ENCODE data around the gene GARS1. TPM values are rescaled to one million over a fixed set of nuclear protein-coding genes. Genes with fewer than 3 reads are reported as not detected.

The GARS1 gene
- total RNA-seq, 1 donor from 2014 or later, result 42.3 TPM

- TF ChIP-seq, protein P1, sequence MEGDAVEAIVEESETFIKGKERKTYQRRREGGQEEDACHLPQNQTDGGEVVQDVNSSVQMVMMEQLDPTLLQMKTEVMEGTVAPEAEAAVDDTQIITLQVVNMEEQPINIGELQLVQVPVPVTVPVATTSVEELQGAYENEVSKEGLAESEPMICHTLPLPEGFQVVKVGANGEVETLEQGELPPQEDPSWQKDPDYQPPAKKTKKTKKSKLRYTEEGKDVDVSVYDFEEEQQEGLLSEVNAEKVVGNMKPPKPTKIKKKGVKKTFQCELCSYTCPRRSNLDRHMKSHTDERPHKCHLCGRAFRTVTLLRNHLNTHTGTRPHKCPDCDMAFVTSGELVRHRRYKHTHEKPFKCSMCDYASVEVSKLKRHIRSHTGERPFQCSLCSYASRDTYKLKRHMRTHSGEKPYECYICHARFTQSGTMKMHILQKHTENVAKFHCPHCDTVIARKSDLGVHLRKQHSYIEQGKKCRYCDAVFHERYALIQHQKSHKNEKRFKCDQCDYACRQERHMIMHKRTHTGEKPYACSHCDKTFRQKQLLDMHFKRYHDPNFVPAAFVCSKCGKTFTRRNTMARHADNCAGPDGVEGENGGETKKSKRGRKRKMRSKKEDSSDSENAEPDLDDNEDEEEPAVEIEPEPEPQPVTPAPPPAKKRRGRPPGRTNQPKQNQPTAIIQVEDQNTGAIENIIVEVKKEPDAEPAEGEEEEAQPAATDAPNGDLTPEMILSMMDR (IDR thresholded peaks at IDR 0.05; ENCODE audit: borderline replicate concordance), result no peak
- no peak overlapping the region for H3K4me3 ChIP-seq
- no peak overlapping the region for H3K27ac ChIP-seq (replicated peaks)
- no peaks in the 10 kb centered on the region for H3K9me3 ChIP-seq (replicated peaks)
- no peaks in the 10 kb centered on the region for H3K36me3 ChIP-seq
- no peaks in the 10 kb centered on the region for H3K4me1 ChIP-seq
- H3K27me3 ChIP-seq (ENCODE audit: low read depth), result peaks cover 53% of the 10 kb centered on the region
- DNase-seq, result no peak
- intact Hi-C loops (cut with micrococcal nuclease), result no loop called here
Measured at GRCh38 chr7:30674876-30675275, 80.2 kb downstream of the GARS1 start.

GRCh38 chr7:30678805-30679204 lies 84.1 kb downstream of the GARS1 start:
- Histone ChIP-seq H3K36me3 (no peaks in the 10 kb centered on the region), H3K4me1 (peaks cover 15% of the 10 kb centered on the region)

DNA sequence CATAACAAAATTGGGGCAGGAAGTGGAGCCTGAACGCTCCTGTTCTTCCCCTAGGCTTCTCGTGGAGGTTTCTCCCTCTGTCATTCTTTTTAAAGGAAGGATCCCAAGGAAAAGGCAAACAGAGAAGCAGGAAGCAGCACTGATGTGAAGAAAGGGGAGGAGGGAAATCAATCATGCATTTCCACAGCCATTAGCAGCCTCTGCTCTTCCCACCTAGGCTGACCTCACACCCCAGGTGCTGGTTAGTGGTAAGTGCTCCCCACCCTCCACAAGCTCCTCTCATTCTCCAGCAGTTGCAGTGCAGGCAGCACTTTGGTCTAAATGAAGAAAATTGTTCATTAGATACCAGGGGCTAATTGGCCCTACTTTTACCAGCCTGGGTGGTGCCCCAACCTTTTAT lies 85.0 kb downstream of the GARS1 start:
- peaks cover 91% of the 10 kb centered on the region for H3K27me3 ChIP-seq (ENCODE audit: low read depth)
- H3K4me1 ChIP-seq, result peaks cover 15% of the 10 kb centered on the region
- no peak overlapping the region for H3K4me3 ChIP-seq
- DNase-seq, result no peak
- H3K36me3 ChIP-seq, result no peaks in the 10 kb centered on the region
- TF ChIP-seq, protein P1 (IDR thresholded peaks at IDR 0.05; ENCODE audit: borderline replicate concordance), result no peak
- no peak overlapping the region for H3K27ac ChIP-seq (replicated peaks)
- intact Hi-C loops (cut with micrococcal nuclease), result loop anchor here (10.0 kb wide), 1 partner anchor 65 kb away; no protein-coding TSS in a partner anchor
- H3K9me3 ChIP-seq (replicated peaks), result no peaks in the 10 kb centered on the region

More at GRCh38 chr7:30678805-30679204, 84.1 kb downstream of the GARS1 start:
- no peak for DNase-seq
- TF ChIP-seq, protein P1 (IDR thresholded peaks at IDR 0.05; ENCODE audit: borderline replicate concordance), result no peak
- intact Hi-C loops (cut with micrococcal nuclease), result no loop called here
- Histone ChIP-seq H3K4me3 (no peak overlapping the region), H3K9me3 (replicated peaks) (no peaks in the 10 kb centered on the region), H3K27me3 (ENCODE audit: low read depth) (peaks cover 91% of the 10 kb centered on the region), H3K27ac (replicated peaks) (no peak overlapping the region)

- no peak for DNase-seq
- intact Hi-C loops (cut with micrococcal nuclease), result loop anchor here (10.0 kb wide), 1 partner anchor 63 kb away; no protein-coding TSS in a partner anchor
- no peak overlapping the region for H3K27ac ChIP-seq (replicated peaks)
Measured at GRCh38 chr7:30681331-30681797, 86.7 kb downstream of the GARS1 start.

GRCh38 chr7:30681815-30682211 lies 87.1 kb downstream of the GARS1 start:
- H3K9me3 ChIP-seq (replicated peaks), result no peaks in the 10 kb centered on the region
- H3K4me1 ChIP-seq, result peaks cover 15% of the 10 kb centered on the region
- TF ChIP-seq, protein P1 (IDR thresholded peaks at IDR 0.05; ENCODE audit: borderline replicate concordance), result no peak
- H3K27me3 ChIP-seq (ENCODE audit: low read depth), result peaks cover 88% of the 10 kb centered on the region
- peak overlapping the region; percentile 67 for H3K4me3 ChIP-seq
- DNase-seq, result no peak
- no peaks in the 10 kb centered on the region for H3K36me3 ChIP-seq
- H3K27ac ChIP-seq (replicated peaks), result peak overlapping the region; percentile 4
- intact Hi-C loops (cut with micrococcal nuclease), result loop anchor here (10.0 kb wide), 1 partner anchor 63 kb away; no protein-coding TSS in a partner anchor

More at GRCh38 chr7:30681331-30681797, 86.7 kb downstream of the GARS1 start:
- TF ChIP-seq, protein P1 (IDR thresholded peaks at IDR 0.05; ENCODE audit: borderline replicate concordance), result no peak
- Histone ChIP-seq H3K4me3 (peak overlapping the region; percentile 67), H3K27me3 (ENCODE audit: low read depth) (peaks cover 93% of the 10 kb centered on the region), H3K4me1 (peaks cover 15% of the 10 kb centered on the region), H3K36me3 (no peaks in the 10 kb centered on the region), H3K9me3 (replicated peaks) (no peaks in the 10 kb centered on the region)

All from left ventricle myocardium inferior (tissue), 1 donor.